Measurements from ENCODE around the gene SMURF1. TPM values are rescaled to one million over a fixed set of nuclear protein-coding genes. Genes with fewer than 3 reads are reported as not detected.
"Not testable (repeated sequence)": the region's sequence is repeated elsewhere in the genome, so short reads cannot be mapped to it uniquely, and the experiment has no call there.

The SMURF1 gene
- polyA plus RNA-seq (2013, experiment 1 of 2; ENCODE audit: insufficient read length), result 23.3 TPM
- 22.4 TPM for polyA plus RNA-seq (2013, experiment 2 of 2; ENCODE audit: insufficient read length)

- DNase-seq, result peak; percentile 69
These were observed at the start of gene SMURF1 for GRCh38 chr7:99143853-99144672. SMURF1 (minus strand) TSS chr7:99144108; CDS start chr7:99143780, 328 bp downstream.

- DNase-seq, result no peak
These were observed 48.1 kb upstream of the SMURF1 start for GRCh38 chr7:99191869-99192596.

GRCh38 chr7:99190359-99191009, 46.6 kb upstream of the SMURF1 start:
- DNase-seq, result no peak

- no peak for DNase-seq
These were observed 45.3 kb upstream of the SMURF1 start for GRCh38 chr7:99189222-99189621.

GRCh38 chr7:99188221-99188620, 44.3 kb upstream of the SMURF1 start:
- no peak for DNase-seq

GRCh38 chr7:99184532-99185218, 40.8 kb upstream of the SMURF1 start:
- DNase-seq, result no peak

GRCh38 chr7:99180067-99180650, 36.3 kb upstream of the SMURF1 start:
- no peak for DNase-seq

- no peak for DNase-seq
These were observed 33.3 kb upstream of the SMURF1 start for GRCh38 chr7:99177165-99177564.

GRCh38 chr7:99173787-99174186, 29.9 kb upstream of the SMURF1 start:
- no peak for DNase-seq

GRCh38 chr7:99171731-99172130, 27.8 kb upstream of the SMURF1 start:
- peak; percentile 7 for DNase-seq

- no peak for DNase-seq
These were observed 26.8 kb upstream of the SMURF1 start for GRCh38 chr7:99170730-99171074.

- DNase-seq, result no peak
These were observed 26.3 kb upstream of the SMURF1 start for GRCh38 chr7:99170065-99170729.

- DNase-seq, result no peak
These were observed 23.2 kb upstream of the SMURF1 start for GRCh38 chr7:99167072-99167471.

GRCh38 chr7:99165816-99166215, 21.9 kb upstream of the SMURF1 start:
- DNase-seq, result no peak

GRCh38 chr7:99163669-99164068, 19.8 kb upstream of the SMURF1 start:
- not testable (repeated sequence) for DNase-seq

GRCh38 chr7:99156649-99157048, 12.7 kb upstream of the SMURF1 start:
- no peak for DNase-seq

- DNase-seq, result no peak
These were observed 11.3 kb upstream of the SMURF1 start for GRCh38 chr7:99155211-99155610.

GRCh38 chr7:99146979-99147378, 3.1 kb upstream of the SMURF1 start:
- no peak for DNase-seq

GRCh38 chr7:99143521-99143852, 421 bp downstream of the SMURF1 start:
- DNase-seq, result no peak

GRCh38 chr7:99142727-99143520, 984 bp downstream of the SMURF1 start:
- peak; percentile 92 for DNase-seq
